Endometrial microvascular endothelial cells (primary cell): ENCODE results near the gene CEND1. TPM values are rescaled to one million over a fixed set of nuclear protein-coding genes. Genes with fewer than 3 reads are reported as not detected.

Experiments
- in situ Hi-C: cut with HindIII; loops from 2 replicates; pipeline ENCODE4 v1.10.0; 2017; ENCODE audit warnings: low sequenced_read_pairs, low pct_unique_long_range_greater_than_20kb; ENCODE audit errors: inconsistent ontology term
- total RNA-seq: library from RNA; depleted of rRNA; stranded (reverse); fragments of >200 nt; gene quantifications from one replicate; pipeline ENCODE4 v1.2.3, GENCODE V29; 2015; ENCODE audit errors: inconsistent ontology term

The CEND1 gene
- total RNA-seq, 1 donor from 2014 or later, result 0.46 TPM

DNA sequence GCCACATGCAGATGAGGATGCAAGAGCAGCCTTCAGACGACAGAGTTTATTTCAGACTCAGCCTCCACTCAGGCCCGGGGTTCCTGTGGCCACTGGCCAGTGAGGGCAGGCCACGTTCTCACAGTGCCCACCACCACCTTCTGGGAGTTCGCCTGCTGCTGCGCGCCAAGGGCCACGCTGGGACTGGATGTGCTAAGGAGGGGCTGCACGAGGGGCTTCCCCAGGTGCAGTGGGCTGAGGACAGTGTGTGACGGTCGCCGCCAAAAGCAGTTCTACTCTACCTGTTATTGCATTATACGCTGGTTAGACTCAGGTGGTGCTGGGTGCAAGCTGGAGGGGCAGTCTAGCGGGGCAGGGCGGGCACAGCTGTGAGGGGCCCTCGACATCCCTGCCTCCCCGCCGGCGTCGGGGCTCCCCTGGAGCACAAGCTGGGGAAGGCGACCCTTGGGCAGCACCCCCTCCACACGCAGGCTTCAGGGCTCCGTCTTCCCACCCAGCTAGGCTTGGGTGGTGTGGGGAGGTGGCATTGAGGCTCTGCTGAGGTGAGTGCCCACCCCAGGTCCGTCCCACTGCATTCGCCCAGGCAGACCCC lies 2.7 kb downstream of the CEND1 start:
- in situ Hi-C loops, result no loop called here

DNA sequence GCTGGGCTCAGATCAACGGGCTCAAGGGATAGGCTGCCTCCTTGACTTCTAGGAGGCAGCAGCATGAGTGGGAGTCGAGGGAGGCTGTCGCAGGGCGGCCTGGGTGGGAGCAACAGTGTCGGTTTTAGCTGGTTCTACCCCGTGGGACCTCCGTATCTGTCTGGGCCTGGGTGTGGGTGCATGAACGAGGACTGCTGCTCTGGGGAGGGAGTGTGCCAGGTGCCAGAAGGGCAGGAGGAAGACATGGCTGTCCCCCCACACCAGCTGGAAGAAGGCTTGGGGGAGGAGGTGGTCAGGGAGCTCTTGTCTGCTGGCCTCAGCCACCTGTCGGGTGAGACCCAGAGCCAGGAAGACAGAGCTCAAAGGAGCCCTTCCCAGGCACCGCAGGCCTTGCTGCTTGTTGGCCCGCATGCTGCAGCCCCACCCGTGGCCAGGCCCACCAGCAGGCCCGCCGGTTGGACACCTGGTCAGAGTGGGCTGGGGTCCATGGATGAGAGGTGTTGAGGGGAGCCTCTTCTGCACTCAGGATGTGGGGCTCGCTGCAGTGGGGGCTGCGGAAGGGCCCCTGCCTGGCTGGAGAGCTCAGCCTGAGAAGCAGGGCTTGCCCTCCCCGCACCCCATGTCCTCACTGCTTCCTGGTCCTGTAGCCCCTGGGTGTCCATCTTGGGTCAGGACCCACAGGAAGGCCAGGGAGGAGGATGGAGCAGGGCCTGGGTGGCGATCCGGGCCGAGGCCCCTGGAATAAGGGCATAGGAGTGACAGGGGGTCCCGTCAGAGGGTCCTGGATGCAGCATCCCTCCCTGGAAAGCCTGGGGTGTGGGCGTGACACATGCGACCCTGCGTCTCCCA lies 3.4 kb downstream of the CEND1 start:
- in situ Hi-C loops, result no loop called here

DNA sequence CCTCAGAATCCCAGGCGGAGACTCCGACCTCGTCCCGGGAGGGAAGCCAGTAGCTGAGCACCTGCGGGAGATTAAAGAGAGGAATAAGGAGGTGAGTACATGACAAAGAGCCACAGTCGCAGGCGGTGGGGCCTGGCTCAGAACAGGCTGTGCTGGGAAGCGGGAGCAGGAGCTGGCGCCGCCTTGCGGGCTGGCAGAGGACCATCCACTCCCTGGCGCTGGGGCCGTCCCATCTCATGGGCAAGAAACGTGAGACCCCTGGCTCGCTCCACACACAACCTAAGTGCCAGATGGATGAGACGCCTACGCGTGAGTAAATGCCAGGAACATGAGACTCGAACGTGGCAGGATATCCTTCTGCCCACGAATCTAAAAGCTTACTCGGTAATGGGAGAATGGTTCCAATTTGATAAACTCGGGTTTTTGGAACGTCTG lies 6.3 kb downstream of the CEND1 start:
- in situ Hi-C loops, result no loop called here

DNA sequence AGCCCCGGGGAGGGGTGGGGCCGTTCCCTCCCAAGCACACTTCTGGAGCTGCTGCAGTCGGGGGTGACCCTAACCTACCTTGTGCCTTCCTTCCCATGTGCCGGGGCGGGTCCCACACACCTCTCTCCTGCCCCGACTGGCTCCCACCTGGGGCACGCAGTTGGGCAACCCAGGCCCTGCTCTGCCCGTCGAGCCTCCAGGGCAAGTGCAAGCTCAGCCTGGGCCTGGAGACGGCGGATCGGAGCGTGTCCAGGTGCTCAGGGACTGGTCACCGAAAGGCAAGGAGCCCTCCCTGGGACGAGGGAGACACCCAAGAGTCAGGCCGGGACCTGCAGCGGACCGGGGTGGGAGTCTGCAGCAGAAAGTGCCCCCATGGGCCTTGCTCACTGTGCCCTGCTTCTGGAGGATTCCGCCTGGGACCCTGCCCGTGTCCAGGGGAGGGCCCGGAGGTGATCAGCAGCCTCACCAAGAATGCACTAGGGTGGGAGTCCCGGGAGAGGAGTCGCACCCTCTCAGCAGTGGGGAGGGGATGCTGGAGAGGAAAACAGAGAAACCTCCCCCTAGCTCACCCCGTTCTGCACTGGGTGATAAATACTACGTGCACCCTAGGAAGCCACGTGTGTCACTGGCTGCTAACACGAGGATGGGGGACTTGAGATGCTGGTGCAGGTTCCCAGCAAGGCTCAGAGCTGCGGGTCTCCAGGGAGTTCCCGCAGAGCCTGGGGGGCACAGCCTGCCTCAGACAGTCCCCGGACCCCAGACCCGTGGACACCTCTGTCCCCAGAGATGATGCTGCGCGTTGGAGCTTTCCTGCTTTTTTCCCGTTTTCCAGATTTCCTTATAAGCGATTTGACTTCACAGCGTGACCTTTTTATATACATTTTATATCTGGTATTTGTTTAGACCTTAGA lies 7.4 kb downstream of the CEND1 start:
- in situ Hi-C loops, result no loop called here

DNA sequence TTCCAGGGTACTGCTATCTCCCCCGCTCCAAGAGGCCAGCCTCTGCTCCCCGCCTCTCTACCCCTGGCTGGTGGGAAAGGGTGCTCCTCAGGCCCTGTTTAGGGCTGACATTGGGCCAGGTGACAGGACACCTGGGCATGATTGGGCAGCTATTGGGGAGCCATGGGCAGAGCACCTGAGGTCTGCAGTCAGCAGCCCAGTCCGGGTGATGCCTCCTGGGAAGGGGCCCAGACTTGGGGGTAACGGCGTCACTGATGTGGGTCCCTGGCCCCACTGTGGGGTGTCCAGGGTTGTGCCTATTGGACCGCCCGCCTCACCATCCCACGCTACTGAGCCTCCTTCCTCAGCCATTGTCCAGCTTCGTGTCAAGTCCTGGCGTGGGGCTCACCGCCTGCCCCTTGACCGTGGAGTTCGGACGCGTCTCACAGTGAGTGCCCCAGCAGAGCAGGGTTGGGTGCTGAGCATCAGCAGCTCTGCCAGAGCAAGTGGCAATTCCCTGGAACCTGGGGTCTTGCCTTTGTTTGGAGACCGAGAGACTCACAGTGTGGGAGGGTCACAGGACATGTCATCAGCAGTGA lies 9.8 kb downstream of the CEND1 start:
- in situ Hi-C loops, result no loop called here

DNA sequence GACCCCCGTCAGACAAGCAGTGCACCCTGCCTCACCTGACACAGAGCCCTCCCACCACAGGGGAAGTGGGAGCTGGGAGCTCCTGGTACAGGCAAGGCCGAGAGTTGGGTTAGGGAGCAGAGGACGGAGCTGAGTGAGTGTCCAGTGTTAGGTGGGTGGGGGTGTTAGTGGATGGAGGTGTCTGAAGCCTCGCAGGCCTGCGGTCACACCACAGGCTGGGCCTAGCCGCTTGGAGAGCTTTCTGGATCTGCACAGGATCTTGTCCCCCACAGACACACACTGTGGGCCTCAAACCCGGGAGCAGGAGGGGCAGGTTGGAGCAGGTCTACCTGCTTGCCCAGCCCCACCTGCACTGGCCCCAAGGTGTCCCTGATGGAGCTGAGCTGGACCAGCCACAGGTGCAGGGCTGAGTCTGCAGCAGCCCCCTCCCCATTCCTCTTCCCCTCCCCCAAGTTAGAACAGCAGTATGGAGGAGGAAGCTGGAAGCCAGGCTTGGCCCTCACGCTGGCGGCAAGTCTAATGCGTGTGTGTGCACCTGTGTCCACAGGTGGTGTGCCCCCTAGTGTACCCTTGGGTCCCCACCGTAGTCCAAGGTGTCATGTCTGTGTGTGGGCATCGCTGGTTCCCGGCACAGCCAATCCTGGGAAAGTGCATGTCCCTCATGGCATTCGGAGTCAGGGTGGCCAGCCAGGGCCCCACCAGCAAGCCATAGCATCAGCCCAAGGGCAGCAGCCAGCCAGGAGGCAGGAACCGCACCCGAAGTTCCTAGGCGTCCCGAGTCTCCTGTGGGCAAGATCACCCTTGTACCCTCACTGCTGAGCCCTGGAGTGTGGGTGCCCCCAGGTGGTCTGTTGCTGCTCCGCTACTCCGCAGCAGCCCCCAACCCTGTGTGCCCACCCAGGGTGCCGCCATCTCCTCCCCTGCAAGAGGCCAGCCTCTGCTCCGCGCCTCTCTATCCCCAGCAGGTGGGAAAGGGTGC lies 10.6 kb downstream of the CEND1 start:
- in situ Hi-C loops, result no loop called here

DNA sequence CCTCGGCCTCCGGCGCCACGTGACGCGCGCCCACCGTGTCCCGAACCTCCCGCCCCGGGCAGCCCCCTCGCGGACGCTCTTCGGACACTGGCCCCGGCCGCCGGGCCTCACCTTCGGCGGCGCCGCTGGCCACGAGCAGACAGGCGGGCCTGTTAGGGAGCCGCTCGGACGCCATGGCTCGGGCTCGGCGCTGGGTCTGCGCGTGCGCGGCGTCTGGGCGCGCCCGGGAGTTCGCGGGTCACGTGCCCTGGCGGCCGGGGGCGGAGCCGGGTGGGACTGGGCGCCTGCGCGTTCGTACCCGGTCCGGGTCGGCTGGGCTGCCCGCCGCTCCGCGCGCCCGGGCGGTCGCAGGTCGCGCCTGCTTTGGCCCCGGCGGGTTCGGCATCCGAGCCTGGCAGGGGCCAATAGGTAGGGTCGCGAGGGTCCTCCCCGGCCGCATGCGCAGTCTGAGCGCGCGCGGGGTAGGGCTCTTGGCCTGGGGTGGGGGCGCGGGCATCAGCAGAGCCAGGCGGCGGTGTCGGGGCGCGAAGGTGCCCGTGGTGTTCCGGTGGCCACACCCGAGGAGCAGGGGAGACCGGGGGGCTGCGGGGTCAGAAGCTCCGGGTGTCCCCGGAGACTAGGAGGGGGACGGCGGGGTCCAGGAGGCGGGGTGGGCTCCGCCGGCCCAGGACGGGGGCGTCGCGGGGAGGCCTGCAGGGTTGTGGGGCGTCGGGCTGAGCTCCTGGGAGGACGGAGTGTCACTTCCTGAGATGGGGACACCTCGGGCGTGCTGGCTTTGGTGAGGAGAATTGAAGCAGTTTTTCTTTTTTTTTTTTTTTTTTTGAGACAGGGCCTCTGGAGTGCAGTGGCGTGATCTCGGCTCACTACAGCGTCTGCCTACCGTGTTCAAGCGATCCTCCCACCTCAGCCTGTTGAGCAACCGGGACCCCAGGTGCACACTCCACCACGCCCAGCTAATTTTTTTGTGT lies 12.3 kb downstream of the CEND1 start, which contains the start of gene GATD1:
Gene GATD1 (minus strand): TSS at position 200 of the 968 bp plus-strand sequence. CDS start 25 bp downstream, at position 175.
- in situ Hi-C loops, result no loop called here

DNA sequence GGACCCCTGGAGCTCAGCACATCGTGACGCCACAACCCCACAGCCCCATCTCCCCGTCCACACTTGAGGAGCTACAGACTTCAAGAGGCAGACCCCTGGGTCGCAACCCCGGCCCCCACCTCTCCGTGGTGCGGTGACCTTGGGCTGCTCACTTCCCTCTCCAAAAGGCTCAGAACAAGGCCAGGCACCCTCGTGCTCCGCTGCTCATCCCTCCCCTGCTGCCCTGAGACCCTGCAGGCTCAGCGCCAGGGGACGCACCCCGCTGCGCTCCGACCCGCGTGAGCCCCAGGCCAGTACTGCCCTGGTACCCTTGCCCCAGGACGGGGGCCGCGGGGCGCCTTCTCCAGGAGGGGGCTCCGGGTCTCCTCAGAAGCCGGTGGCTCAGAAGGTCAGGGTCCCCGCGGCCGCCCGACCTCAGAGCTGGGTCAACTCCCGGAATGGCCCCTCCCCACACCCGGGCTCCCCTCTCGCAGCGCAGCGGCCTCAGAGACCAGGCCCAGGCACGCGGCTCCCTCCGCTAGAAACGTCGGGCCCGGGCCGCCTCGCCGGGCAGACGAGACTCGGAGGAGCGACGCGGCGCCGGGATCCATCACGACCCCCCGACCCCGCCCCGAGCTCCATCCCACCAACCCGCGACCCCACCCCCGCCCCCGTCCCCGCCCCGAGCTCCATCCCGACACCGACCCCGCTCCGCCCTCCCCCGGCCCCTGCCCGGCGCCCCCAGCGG lies 13.2 kb downstream of the CEND1 start:
- in situ Hi-C loops, result no loop called here

DNA sequence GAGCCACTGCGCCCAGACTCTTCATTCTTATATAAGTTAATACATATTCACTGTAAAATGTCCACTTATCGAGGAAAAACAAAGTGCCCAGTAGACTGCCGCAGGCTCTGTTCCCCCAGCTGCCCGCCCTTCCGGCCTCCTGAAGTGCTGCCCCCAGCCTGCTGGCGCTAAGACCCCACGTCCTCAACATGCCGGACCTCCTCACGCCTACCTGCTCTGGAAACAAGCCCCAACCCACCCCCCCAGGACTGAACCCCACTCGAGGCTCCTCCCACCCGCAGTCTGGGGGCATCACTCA lies 13.7 kb downstream of the CEND1 start:
- in situ Hi-C loops, result no loop called here

DNA sequence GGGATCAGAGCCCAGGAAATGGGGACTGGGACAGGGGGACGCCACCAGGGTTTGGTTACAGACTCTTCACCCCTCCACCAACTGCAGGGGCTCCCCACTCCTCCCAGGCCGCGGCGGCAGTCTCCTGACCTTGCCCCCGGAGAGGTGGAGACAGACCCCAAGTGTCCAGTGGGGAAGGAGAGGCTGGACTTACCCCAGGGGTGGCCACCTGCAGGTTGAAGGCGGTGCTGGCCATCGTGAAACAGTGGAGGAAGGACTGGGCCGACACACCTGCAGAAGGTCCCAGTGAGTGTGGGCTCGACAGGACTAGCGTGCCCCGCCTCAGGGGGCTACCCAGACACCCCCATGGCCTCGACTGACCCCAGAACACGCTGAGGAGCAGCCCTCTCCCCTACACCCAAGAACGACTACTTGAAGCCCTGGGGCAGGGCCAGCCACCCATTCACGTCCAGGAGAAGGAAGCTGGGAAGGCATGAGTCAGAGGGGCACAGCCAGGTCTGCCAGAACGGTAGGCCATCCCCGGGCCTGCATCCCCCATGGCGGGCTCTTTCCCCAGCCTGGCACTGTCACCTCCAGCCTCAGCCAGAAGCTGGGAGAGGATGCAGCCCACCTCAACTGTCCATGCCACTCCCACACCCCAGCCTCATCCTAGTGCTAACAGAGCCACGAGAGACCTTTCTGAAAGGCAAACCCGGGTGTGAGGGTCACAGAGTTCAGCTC lies 14.9 kb downstream of the CEND1 start:
- in situ Hi-C loops, result no loop called here

DNA sequence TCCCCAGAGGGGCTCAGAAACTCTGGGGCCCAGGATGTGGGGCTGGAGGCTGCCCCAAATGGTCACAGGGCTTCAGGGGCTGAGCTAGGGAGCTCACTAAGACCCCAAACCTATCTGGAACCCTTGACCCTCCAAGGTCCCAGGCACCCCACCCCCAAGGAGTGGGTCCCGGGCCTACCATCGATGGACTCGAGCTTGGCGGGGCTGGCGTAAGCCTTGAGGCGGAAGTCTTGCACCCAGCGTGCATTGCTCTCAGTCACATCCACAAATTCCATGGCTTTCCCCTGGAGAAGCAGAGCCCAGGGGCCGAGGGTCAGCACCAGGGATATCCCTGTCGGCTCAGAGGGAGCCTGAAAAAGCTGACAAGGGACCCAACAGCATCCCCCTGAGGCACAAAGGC lies 16.1 kb downstream of the CEND1 start:
- in situ Hi-C loops, result no loop called here

DNA sequence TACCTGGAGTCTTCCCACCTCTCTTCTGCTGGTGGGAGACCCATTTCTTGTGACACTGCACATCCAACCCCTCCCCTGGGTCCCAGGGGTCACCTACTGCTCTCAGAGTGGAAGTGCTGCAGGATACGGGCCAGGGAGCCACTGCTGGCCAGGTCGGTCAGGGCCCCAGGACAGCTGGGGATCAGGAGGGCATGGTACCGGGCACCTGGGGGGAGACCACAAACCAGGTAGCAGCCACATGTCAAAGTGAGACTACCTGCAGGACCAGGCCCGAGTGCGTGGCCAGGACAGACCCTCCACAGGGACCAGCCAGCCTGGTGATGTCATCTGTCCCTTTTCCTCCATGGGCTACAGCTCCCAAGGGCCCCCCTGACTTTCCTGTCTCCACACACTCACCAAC lies 16.5 kb downstream of the CEND1 start:
- in situ Hi-C loops, result no loop called here

DNA sequence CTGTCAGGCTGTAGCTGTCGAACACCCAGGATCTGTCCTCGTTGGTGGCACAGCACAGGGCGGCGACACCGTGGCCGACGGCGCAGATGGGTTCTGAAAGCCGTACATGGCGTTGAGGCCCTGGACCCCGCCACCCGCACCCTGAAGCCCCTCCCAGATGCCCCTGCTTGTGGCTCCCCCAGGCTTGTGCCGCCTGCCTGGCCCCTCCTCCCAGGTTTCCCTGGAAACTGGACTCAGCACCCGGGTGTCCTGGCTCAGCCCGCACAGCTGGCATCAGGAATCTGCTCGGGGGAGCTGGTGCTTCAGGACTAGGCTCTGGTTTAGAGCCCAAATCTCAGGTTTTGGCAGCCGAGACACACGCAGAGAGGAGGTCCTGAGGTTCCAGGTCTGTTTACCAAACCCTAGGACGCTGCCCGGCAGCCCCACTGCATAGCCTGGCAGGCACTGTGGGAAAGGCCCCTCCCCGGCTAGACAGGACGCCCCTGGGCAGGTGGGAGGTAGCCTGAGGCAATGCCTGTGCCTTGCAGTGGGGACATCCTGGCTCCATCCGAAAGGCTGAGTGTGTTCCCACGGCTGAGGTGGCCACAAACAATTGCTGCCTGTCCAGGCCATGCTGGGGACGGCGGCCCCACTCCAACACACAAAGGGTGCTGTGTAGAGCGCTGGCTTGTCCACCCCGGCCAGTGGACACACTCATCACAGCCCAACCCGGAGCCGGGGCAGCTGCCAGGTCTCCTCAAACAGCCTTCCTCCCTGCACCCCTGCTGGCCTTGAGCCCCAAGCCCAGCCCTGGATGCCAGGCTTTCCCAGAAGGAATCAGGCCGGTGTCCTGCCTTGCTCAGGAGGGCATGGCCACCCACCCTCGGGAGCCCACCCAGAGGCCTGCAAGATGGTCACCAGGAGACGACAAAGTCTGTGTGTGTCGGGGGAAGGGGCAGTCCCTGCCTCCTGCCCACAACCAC lies 17.2 kb downstream of the CEND1 start:
- in situ Hi-C loops, result no loop called here

DNA sequence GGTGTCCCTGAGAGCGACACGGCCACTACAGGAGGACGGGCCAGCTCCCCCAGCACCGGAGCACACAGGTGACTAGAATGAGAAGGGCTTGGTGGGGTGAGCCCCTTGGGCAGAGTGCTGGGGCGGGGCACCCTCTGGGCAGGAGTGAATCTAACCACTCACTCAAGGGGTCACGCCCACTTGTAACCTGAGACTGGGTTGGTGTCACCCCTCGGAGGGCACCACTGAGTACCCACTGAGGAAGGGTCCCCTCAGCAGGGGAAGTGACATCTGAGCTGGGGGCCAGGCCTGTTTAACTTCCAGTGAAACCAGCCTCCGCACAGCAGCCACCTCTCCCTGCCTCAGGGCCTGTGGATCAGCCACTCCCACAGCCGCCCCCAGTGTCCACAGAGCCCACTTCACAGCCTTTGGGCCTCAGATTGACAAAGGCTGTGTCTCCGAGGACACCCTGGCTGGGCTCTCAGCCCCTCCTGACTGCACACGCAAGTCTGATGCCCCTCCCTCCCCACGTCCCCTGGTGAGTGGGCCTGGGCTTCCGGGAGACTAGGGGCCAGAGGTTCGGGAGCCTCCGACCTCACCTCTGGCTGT lies 18.2 kb downstream of the CEND1 start:
- in situ Hi-C loops, result no loop called here
